ENCODE results near the gene IL10RB.

Gene IL10RB

GRCh38 chr21:33332143-33332542 lies 66.0 kb downstream of the IL10RB start:
- DNase-seq (ENCODE audit: low spot score), result no peak

GRCh38 chr21:33334191-33334590 lies 68.0 kb downstream of the IL10RB start:
- no peak for DNase-seq (ENCODE audit: low spot score)

- DNase-seq (ENCODE audit: low spot score), result no peak
Observed at GRCh38 chr21:33334824-33335223, 68.7 kb downstream of the IL10RB start.

GRCh38 chr21:33339135-33339534 lies 73.0 kb downstream of the IL10RB start:
- no peak for DNase-seq (ENCODE audit: low spot score)

- DNase-seq (ENCODE audit: low spot score), result no peak
Observed at GRCh38 chr21:33339918-33340317, 73.8 kb downstream of the IL10RB start.

- DNase-seq (ENCODE audit: low spot score), result no peak
Observed at GRCh38 chr21:33345751-33346238, 79.6 kb downstream of the IL10RB start.

Data from HuH-7.5 (cell line).